ENCODE measurements around the gene HEXIM1. TPM values are rescaled to one million over a fixed set of nuclear protein-coding genes. Genes with fewer than 3 reads are reported as not detected.

The HEXIM1 gene
- total RNA-seq, 1 donor from 2014 or later: 23.7 TPM

GRCh38 chr17:45102856-45103255 is 45.4 kb upstream of the HEXIM1 start:
- Histone ChIP-seq H3K4me1 (peaks cover 15 to 26% of the 10 kb centered on the region in 2 donors), H3K27ac (peak overlapping the region; percentile 50 to 54), H3K4me3 (no peak overlapping the region), H3K36me3 (peaks cover 77 to 80% of the 10 kb centered on the region in 2 donors), H3K27me3 (no peaks in the 10 kb centered on the region), H3K9me3 (no peaks in the 10 kb centered on the region)
- intact Hi-C loops (cut with DNase I): no loop called here
- TF ChIP-seq, protein P1, sequence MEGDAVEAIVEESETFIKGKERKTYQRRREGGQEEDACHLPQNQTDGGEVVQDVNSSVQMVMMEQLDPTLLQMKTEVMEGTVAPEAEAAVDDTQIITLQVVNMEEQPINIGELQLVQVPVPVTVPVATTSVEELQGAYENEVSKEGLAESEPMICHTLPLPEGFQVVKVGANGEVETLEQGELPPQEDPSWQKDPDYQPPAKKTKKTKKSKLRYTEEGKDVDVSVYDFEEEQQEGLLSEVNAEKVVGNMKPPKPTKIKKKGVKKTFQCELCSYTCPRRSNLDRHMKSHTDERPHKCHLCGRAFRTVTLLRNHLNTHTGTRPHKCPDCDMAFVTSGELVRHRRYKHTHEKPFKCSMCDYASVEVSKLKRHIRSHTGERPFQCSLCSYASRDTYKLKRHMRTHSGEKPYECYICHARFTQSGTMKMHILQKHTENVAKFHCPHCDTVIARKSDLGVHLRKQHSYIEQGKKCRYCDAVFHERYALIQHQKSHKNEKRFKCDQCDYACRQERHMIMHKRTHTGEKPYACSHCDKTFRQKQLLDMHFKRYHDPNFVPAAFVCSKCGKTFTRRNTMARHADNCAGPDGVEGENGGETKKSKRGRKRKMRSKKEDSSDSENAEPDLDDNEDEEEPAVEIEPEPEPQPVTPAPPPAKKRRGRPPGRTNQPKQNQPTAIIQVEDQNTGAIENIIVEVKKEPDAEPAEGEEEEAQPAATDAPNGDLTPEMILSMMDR (IDR thresholded peaks at IDR 0.05): no peak
- DNase-seq (ENCODE audit: low spot score in 2 of 2): no peak

- Histone ChIP-seq H3K4me3 (no peak overlapping the region), H3K36me3 (peaks cover 77 to 80% of the 10 kb centered on the region in 2 donors), H3K27me3 (no peaks in the 10 kb centered on the region), H3K9me3 (no peaks in the 10 kb centered on the region), H3K4me1 (peaks cover 14 to 22% of the 10 kb centered on the region in 2 donors), H3K27ac (peak overlapping the region; percentile 50 to 54)
- TF ChIP-seq, protein P1 (IDR thresholded peaks at IDR 0.05): no peak
- DNase-seq (ENCODE audit: low spot score in 2 of 2): no peak
- intact Hi-C loops (cut with DNase I): no loop called here
These were observed 44.9 kb upstream of the HEXIM1 start for GRCh38 chr17:45103269-45103795.

- Histone ChIP-seq H3K9me3 (no peaks in the 10 kb centered on the region), H3K36me3 (peaks cover 76 to 80% of the 10 kb centered on the region in 2 donors), H3K27me3 (no peaks in the 10 kb centered on the region), H3K4me1 (peaks cover 9 to 15% of the 10 kb centered on the region in 2 donors), H3K27ac (peak overlapping the region; percentile 22 to 50), H3K4me3 (no peak overlapping the region)
- intact Hi-C loops (cut with DNase I): no loop called here
- TF ChIP-seq, protein P1 (IDR thresholded peaks at IDR 0.05): no peak
- DNase-seq (ENCODE audit: low spot score in 2 of 2): no peak
These were observed 44.2 kb upstream of the HEXIM1 start for GRCh38 chr17:45104029-45104428.

DNA sequence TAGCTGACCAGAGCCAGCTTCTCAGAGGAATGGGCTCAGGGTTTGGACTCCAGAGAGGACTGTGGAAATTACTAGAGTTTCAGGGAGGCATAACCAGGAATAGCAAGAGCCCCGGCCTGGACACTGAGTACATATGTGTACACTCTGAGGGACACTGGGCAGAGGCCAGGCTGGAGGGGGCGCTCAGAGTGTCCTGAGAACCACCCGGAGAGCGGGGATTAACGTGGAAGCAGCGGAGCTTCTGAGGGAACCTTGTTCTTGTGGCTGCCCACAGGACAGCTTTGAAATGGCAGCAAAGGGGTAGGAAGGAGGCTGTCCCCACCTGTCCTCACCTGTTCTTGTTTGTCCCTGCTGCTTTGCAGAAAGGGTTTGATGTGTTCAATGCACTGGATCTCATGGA is 43.8 kb upstream of the HEXIM1 start:
- no peak overlapping the region for H3K4me3 ChIP-seq
- intact Hi-C loops (cut with DNase I): no loop called here
- H3K27ac ChIP-seq: peak overlapping the region; percentile 22 to 50
- no peaks in the 10 kb centered on the region for H3K9me3 ChIP-seq
- peaks cover 9 to 15% of the 10 kb centered on the region in 2 donors for H3K4me1 ChIP-seq
- H3K27me3 ChIP-seq: no peaks in the 10 kb centered on the region
- no peak for DNase-seq (ENCODE audit: low spot score in 2 of 2)
- TF ChIP-seq, protein P1 (IDR thresholded peaks at IDR 0.05): no peak
- peaks cover 71 to 78% of the 10 kb centered on the region in 2 donors for H3K36me3 ChIP-seq

- H3K27ac ChIP-seq: peak overlapping the region; percentile 17 to 50
- peaks cover 66 to 72% of the 10 kb centered on the region in 2 donors for H3K36me3 ChIP-seq
- H3K4me1 ChIP-seq: peaks cover 9 to 17% of the 10 kb centered on the region in 2 donors
- intact Hi-C loops (cut with DNase I): no loop called here
- H3K4me3 ChIP-seq: no peak overlapping the region
- no peak for DNase-seq (ENCODE audit: low spot score in 2 of 2)
- no peaks in the 10 kb centered on the region for H3K9me3 ChIP-seq
- no peaks in the 10 kb centered on the region for H3K27me3 ChIP-seq
- TF ChIP-seq, protein P1 (IDR thresholded peaks at IDR 0.05): no peak
These were observed 43.2 kb upstream of the HEXIM1 start for GRCh38 chr17:45104907-45105624.

Data from ascending aorta (tissue), 2 donors.